A549 (cell line): ENCODE measurements around the gene INSIG1.

Experiments used
- BHLHE40 ChIP-seq: IDR thresholded peaks from 2 replicates; pipeline ENCODE4 v1.6.1; 2012; ENCODE audit warnings: low read depth, low read length, inconsistent platforms
- CHD4 ChIP-seq: fragments of 200-600 bp; sonication (generic); IDR thresholded peaks from 2 replicates; pipeline ENCODE4 v1.6.1; 2016; ENCODE audit warnings: antibody characterized with exemption, mild to moderate bottlenecking, borderline replicate concordance
- CTCF ChIP-seq: fragments of >200 bp; sonication (Bioruptor Twin); formaldehyde crosslinking; IDR thresholded peaks from 3 replicates; pipeline ENCODE4 v1.5.1; 2016
- JUN ChIP-seq, 2 experiments: fragments of >200 bp; sonication (Bioruptor Twin); formaldehyde crosslinking; IDR thresholded peaks; 2 replicates in 1 of 2; 3 replicates in 1 of 2; pipeline ENCODE4 v1.6.1; 2016 to 2017
- MAFK ChIP-seq: fragments of 450-650 bp; IDR thresholded peaks from 2 replicates; pipeline ENCODE4 v1.6.1; 2014; ENCODE audit not compliant: partially characterized antibody
- MYC ChIP-seq: IDR thresholded peaks from 2 replicates; pipeline ENCODE4 v1.6.1; 2012; ENCODE audit warnings: mild to moderate bottlenecking, inconsistent platforms, low read length, improper control_type of control experiment, borderline replicate concordance
- NFE2L2 ChIP-seq: fragments of 150-350 bp; conservative IDR thresholded peaks from 2 replicates; pipeline ENCODE4 v1.6.1; 2014; ENCODE audit warnings: low read length
- PBX3 ChIP-seq: IDR thresholded peaks from 2 replicates; pipeline ENCODE4 v1.6.1; 2012
- POLR2A ChIP-seq: IDR thresholded peaks from 2 replicates; pipeline ENCODE4 v1.6.1; 2012; ENCODE audit warnings: mild to moderate bottlenecking, low read length
- RAD21 ChIP-seq, 2 experiments: fragments of >200 bp in 1 of 2; sonication (Bioruptor Twin) in 1 of 2; formaldehyde crosslinking in 1 of 2; IDR thresholded peaks in 1 of 2; conservative IDR thresholded peaks in 1 of 2; 2 replicates in 1 of 2; 3 replicates in 1 of 2; pipeline ENCODE4 v1.6.1; 2012 to 2018; ENCODE audit warnings: inconsistent platforms in 1 of 2
- RCOR1 ChIP-seq: fragments of 150-350 bp; IDR thresholded peaks from 2 replicates; pipeline ENCODE4 v1.6.1; 2014; ENCODE audit warnings: antibody characterized with exemption, low read length, low read depth
- RFX5 ChIP-seq: fragments of 450-650 bp; IDR thresholded peaks from 2 replicates; pipeline ENCODE4 v1.7.1; 2014; ENCODE audit warnings: antibody characterized with exemption, mild to moderate bottlenecking, moderate library complexity
- SMC3 ChIP-seq: fragments of >200 bp; sonication (Bioruptor Twin); formaldehyde crosslinking; IDR thresholded peaks from 3 replicates; pipeline ENCODE4 v1.6.1; 2018; ENCODE audit warnings: inconsistent platforms
- TF ChIP-seq, protein P1 (sequence below): IDR thresholded peaks from 2 replicates; pipeline ENCODE4 v1.6.1; 2012

- TF ChIP-seq PBX3 (no peak), POLR2A (no peak), NFE2L2 (no peak), CTCF (no peak), RFX5 (no peak), CHD4 (no peak), SMC3 (no peak), MAFK (no peak), JUN (IDR thresholded peaks at IDR 0.05) (no peak), RAD21 (conservative IDR thresholded peaks at IDR 0.05 in 1 of 2, IDR thresholded peaks at IDR 0.05 in 1 of 2) (no peak), MYC (no peak), BHLHE40 (no peak), RCOR1 (no peak)
- TF ChIP-seq, protein P1, sequence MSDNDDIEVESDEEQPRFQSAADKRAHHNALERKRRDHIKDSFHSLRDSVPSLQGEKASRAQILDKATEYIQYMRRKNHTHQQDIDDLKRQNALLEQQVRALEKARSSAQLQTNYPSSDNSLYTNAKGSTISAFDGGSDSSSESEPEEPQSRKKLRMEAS: no peak
Observed at GRCh38 chr7:155255621-155256020, 42.1 kb upstream of the INSIG1 start.
